Lung microvascular endothelial cell (primary cell): Measurements from ENCODE around the gene PTGES3L. TPM values are rescaled to one million over a fixed set of nuclear protein-coding genes. Genes with fewer than 3 reads are reported as not detected.
A peak's percentile ranks its signal among the peaks of the same experiment; 100 is the strongest.
"Not testable (repeated sequence)": the region's sequence is repeated elsewhere in the genome, so short reads cannot be mapped to it uniquely, and the experiment has no call there.

Source experiments
- DNase-seq, 2 donors: peaks; one replicate each; pipeline versions ENCODE4 v3.0.0 to v3.0.0-alpha.2; 2010; ENCODE audit warnings: low read depth in 2 of 2
- total RNA-seq: library from RNA; depleted of rRNA; stranded (reverse); fragments of >200 nt; gene quantifications from 2 replicates; pipeline ENCODE4 v1.2.1, GENCODE V29; 2014

The PTGES3L gene
- total RNA-seq, 1 donor from 2014 or later = 0.20 TPM

DNA sequence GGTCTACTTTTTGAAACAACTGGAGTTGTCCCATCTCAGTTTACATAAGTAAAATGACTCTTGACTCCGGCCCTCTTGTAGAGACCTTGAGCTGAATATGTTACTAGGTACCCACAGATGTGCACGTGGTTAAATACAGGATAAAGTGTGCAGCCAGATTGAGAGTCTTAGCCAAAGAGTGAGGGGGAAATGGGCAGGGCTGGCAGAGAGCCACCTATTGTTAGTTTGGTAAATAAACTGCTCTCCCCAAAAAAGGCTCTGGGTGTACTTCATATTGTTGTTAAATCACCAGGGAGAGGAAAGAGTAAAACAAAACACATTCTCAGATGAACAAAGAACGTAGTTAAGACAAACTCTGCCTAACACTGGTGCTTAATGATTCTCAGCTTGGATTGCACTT is 59.0 kb downstream of the PTGES3L start:
- peak; percentile 52 to 89 for DNase-seq

- DNase-seq = no peak
Observed at GRCh38 chr17:42920106-42920900, 59.6 kb downstream of the PTGES3L start.

GRCh38 chr17:42919522-42920077 is 60.3 kb downstream of the PTGES3L start:
- not testable (repeated sequence) for DNase-seq

DNA sequence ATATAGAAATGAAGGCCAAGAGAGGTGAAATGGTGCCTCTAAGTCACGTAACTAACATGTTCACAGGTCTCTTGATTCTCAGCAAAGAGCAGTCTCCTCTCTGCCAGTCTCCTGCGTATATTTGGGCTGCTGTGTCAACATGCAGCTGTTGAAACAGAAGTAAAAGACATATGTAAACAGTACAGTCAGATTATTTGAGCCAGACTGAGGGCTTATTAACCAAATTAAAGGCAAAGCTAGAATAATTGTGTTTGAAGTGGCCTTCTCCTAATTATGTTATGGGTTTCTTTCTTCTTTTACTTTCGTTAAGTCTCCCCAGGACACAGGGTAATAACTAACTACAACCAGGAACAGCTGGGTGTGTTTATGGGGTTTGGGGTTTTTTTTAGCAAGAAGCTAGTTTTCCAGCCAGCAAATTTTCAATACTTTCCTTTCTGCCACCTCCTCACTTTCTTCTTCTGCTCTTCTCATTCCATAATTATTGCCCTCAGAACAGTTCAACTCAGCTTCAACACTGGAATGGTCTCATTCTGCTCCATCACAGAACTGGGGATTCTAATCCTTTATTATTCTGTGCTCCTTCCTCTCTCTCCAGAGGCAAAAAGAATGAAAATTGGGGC is 60.9 kb downstream of the PTGES3L start:
- no peak for DNase-seq

Other genes starting within 250 kb of the PTGES3L start
- gene EZH1, start 235.0 kb downstream of the PTGES3L start, total RNA-seq = 6.3 and 13.5 TPM in 2 replicates
- 12.9 and 36.3 TPM in 2 replicates for gene RAMP2, start 218.9 kb downstream of the PTGES3L start, total RNA-seq
- gene VPS25, start 206.6 kb downstream of the PTGES3L start, total RNA-seq = 35.7 and 42.1 TPM in 2 replicates
- gene WNK4, start 199.5 kb downstream of the PTGES3L start, total RNA-seq = 0.99 and 1.5 TPM in 2 replicates
- gene COA3, start 181.4 kb downstream of the PTGES3L start, total RNA-seq = 54.0 and 83.3 TPM in 2 replicates
- gene CNTD1, start 181.2 kb downstream of the PTGES3L start, total RNA-seq = under 0.01 TPM in 1 of 2 replicates, not detected in the other
- 115 and 146 TPM in 2 replicates for gene BECN1, start 155.8 kb downstream of the PTGES3L start, total RNA-seq
- 49.5 and 56.5 TPM in 2 replicates for gene PSME3, start 146.7 kb downstream of the PTGES3L start, total RNA-seq
- 0.22 and 0.40 TPM in 2 replicates for gene AOC2, start 135.5 kb downstream of the PTGES3L start, total RNA-seq
- gene AOC3, start 128.9 kb downstream of the PTGES3L start, total RNA-seq = 0.20 and 0.22 TPM in 2 replicates
- gene G6PC1, start 79.3 kb downstream of the PTGES3L start, total RNA-seq = not detected in 2 replicates
- 12.0 and 17.5 TPM in 2 replicates for gene AARSD1, start 15.6 kb downstream of the PTGES3L start, total RNA-seq
- 6.5 and 11.1 TPM in 2 replicates for gene RUNDC1, start 485 bp upstream of the PTGES3L start, total RNA-seq
- 852 and 854 TPM in 2 replicates for gene RPL27, start 18.3 kb upstream of the PTGES3L start, total RNA-seq
- 7.5 and 8.3 TPM in 2 replicates for gene IFI35, start 26.7 kb upstream of the PTGES3L start, total RNA-seq
- 155 and 161 TPM in 2 replicates for gene VAT1, start 42.3 kb upstream of the PTGES3L start, total RNA-seq
- gene RND2, start 45.2 kb upstream of the PTGES3L start, total RNA-seq = 0.20 and 0.22 TPM in 2 replicates
- 5.2 and 8.7 TPM in 2 replicates for gene BRCA1, start 145.3 kb upstream of the PTGES3L start, total RNA-seq
- gene NBR1, start 191.1 kb upstream of the PTGES3L start, total RNA-seq = 56.7 and 75.4 TPM in 2 replicates
- gene TMEM106A, start 231.8 kb upstream of the PTGES3L start, total RNA-seq = 0.87 and 0.99 TPM in 2 replicates
- not detected in 2 replicates for gene CCDC200, start 248.5 kb upstream of the PTGES3L start, total RNA-seq